Measurements from ENCODE around the gene RAD51B. TPM values are rescaled to one million over a fixed set of nuclear protein-coding genes. Genes with fewer than 3 reads are reported as not detected.

Gene RAD51B
- total RNA-seq, 2 donors from 2014 or later, result 31.1 to 67.3 TPM

DNA sequence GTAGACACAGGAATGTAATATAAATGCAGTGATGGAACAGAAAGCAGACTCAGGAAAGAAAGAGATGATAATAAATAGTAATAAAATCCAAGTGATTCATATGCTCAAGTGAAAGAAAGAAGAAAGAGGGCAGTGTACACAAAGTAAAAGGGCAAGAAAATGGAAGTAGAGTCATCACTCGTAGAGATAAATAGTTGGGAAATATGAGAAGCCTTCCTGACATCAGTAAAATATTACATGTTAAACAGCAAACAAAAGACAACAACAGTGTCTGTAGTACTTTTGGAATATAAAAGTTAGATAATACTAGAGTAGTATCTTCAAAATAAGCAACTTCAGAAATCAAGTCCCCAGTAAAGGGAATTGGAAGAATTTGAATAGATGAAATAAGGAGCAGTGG, 412.3 kb downstream of the RAD51B start:
- no peaks in the 10 kb centered on the region for H3K36me3 Mint-ChIP-seq
- H3K4me3 Mint-ChIP-seq, result no peak overlapping the region
- ATAC-seq, result no peak
- no peak overlapping the region for H3K27ac Mint-ChIP-seq
- no peaks in the 10 kb centered on the region for H3K4me1 Mint-ChIP-seq (ENCODE audit: low read depth in 2 of 2)
- no peaks in the 10 kb centered on the region for H3K27me3 Mint-ChIP-seq
- no peaks in the 10 kb centered on the region for H3K9me3 Mint-ChIP-seq
- DNase-seq (ENCODE audit: low spot score), result no peak

DNA sequence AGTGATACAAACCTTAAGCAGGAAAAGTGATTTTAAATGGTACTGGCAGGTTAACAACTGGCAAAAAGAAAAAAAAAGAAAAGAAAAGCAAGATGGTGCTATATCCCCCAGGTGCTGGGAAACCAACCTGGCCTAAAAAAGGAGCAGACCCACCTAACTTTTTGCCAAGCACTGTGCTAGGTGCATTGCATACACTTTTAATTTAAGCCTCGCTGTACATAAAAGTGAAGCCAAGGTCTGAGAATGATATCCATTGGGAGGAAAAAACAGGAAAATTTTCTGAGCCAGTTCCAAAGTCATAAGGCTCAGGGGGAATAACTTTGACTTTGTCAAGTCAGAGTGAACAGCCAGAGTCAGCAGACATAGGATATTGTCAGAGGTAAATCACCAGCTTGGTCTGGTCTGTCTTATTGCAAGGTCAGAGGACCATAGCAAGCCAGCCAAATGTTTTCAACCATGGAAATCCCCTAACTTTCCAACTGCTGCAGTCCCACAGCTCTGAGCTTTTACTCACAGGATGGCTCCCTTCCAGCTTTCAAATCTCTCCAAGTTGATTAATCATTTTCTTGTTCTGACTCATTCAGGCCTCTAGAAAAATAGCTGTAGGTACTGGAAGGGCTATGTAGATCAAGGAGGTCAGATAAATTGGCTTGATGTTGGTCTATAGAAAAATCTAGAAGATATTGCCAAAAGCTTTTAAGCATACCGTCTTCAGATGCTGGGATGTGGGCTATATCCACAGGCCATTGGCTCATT, 412.9 kb downstream of the RAD51B start:
- no peaks in the 10 kb centered on the region for H3K27me3 Mint-ChIP-seq
- H3K4me3 Mint-ChIP-seq, result no peak overlapping the region
- DNase-seq (ENCODE audit: low spot score) (peak; percentile 80), ATAC-seq (peak; percentile 92 to 95)
- no peak overlapping the region for H3K27ac Mint-ChIP-seq
- no peaks in the 10 kb centered on the region for H3K36me3 Mint-ChIP-seq
- no peaks in the 10 kb centered on the region for H3K4me1 Mint-ChIP-seq (ENCODE audit: low read depth in 2 of 2)
- H3K9me3 Mint-ChIP-seq, result no peaks in the 10 kb centered on the region

GRCh38 chr14:68233101-68233784, 413.7 kb downstream of the RAD51B start:
- H3K36me3 Mint-ChIP-seq, result no peaks in the 10 kb centered on the region
- DNase-seq (ENCODE audit: low spot score) (no peak), ATAC-seq (no peak)
- H3K27ac Mint-ChIP-seq, result no peak overlapping the region
- no peaks in the 10 kb centered on the region for H3K27me3 Mint-ChIP-seq
- no peaks in the 10 kb centered on the region for H3K4me1 Mint-ChIP-seq (ENCODE audit: low read depth in 2 of 2)
- H3K4me3 Mint-ChIP-seq, result no peak overlapping the region
- H3K9me3 Mint-ChIP-seq, result no peaks in the 10 kb centered on the region

DNA sequence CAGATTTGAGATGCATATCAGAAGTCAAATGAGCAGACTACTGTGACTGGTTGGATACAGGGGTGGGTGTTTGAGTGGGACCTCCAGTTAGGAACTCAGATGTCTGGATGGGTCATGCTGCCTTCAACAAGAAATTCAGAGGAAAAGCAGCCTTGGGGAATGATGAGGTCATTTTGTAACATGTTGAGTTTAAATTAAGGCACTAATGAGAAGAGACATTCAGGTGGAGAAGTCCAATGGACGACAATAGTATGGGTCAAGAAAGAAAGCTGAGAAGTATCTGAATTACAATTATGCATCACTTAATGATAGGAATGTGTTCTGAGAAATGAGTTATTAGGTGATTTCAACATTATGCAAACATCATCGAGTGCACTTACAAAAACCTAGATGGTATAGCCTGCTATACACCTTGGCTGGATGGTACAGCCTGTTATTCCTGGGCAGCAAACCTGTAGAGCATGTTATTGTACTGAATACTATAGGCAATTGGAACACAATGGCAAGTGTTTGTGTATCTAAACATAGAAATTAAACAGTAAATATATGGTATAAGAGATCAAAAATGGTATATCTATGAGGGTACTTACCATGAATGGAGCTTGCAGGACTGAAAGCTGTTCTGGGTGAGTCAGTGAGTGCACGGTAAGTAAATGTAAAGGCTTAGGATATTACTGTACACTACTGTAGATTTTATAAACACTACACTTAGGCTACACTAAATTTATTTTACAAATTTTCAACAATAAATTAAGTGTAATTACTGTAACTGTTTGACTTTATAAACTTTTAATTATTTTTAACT, 414.7 kb downstream of the RAD51B start:
- Mint-ChIP-seq H3K4me3 (no peak overlapping the region), H3K4me1 (ENCODE audit: low read depth in 2 of 2) (no peaks in the 10 kb centered on the region), H3K27ac (no peak overlapping the region), H3K36me3 (no peaks in the 10 kb centered on the region), H3K27me3 (no peaks in the 10 kb centered on the region), H3K9me3 (no peaks in the 10 kb centered on the region)
- DNase-seq (ENCODE audit: low spot score) (no peak), ATAC-seq (no peak)

GRCh38 chr14:68235011-68235410, 415.4 kb downstream of the RAD51B start:
- H3K36me3 Mint-ChIP-seq, result no peaks in the 10 kb centered on the region
- H3K27ac Mint-ChIP-seq, result no peak overlapping the region
- DNase-seq (ENCODE audit: low spot score) (no peak), ATAC-seq (no peak)
- H3K27me3 Mint-ChIP-seq, result no peaks in the 10 kb centered on the region
- peaks cover 0 to 2% of the 10 kb centered on the region in 2 donors for H3K4me1 Mint-ChIP-seq (ENCODE audit: low read depth in 2 of 2)
- no peaks in the 10 kb centered on the region for H3K9me3 Mint-ChIP-seq
- no peak overlapping the region for H3K4me3 Mint-ChIP-seq

DNA sequence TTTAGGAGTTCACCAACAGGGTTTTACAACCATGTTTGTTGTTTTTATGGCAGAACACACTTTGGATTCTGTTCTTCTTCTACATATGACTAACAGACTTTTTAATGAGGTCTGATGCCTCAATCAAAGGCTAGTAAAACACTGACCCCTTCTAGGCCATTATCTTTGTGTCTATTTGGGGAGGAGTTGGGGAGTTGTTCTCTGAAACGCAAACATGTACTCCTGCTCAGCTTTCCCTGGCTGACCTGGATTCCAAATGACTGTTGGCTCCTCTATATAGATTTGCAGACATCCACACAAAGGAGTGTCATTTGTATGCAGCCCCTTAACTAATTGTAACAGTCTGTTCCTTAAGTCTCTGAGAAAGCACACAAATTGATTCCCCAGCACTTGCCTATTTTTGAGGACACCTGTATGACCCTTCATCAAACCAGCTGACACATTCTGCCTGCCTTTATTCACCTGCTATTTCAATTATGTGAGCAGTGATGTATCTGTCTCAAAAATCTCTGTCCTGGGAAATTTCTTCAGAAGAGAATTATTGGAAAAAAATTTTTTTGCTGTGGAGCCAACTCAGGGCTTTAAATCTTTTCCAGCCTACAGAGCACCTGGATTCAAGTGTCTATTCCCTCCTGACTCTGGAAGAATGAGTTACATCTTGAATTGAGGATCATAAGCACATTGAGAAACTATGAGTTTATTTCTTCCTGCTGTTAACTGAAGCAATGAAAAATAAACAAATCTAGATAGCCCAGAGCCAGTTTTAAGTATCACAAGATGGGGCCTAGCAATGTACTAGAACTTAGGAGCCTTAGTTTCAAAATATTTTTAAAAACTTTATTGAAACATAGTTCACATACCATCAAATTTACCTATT, 417.2 kb downstream of the RAD51B start:
- Mint-ChIP-seq H3K4me1 (ENCODE audit: low read depth in 2 of 2) (peaks cover 0 to 2% of the 10 kb centered on the region in 2 donors), H3K27ac (no peak overlapping the region), H3K36me3 (no peaks in the 10 kb centered on the region), H3K27me3 (no peaks in the 10 kb centered on the region), H3K9me3 (no peaks in the 10 kb centered on the region), H3K4me3 (no peak overlapping the region)
- DNase-seq (ENCODE audit: low spot score) (no peak), ATAC-seq (no peak)

- ATAC-seq, result no peak
- H3K27ac Mint-ChIP-seq, result no peak overlapping the region
Measured at GRCh38 chr14:68238551-68238950, 419.0 kb downstream of the RAD51B start.

GRCh38 chr14:68238976-68239375, 419.4 kb downstream of the RAD51B start:
- Mint-ChIP-seq H3K27ac (peak overlapping the region in 1 of 2 donors; percentile 19), H3K4me1 (ENCODE audit: low read depth in 2 of 2) (peaks cover 6 to 9% of the 10 kb centered on the region in 2 donors), H3K4me3 (no peak overlapping the region), H3K27me3 (no peaks in the 10 kb centered on the region), H3K36me3 (no peaks in the 10 kb centered on the region), H3K9me3 (no peaks in the 10 kb centered on the region)
- no peak for DNase-seq (ENCODE audit: low spot score)
- no peak for ATAC-seq

More at GRCh38 chr14:68238551-68238950, 419.0 kb downstream of the RAD51B start:
- H3K36me3 Mint-ChIP-seq, result no peaks in the 10 kb centered on the region
- no peak for DNase-seq (ENCODE audit: low spot score)
- no peaks in the 10 kb centered on the region for H3K9me3 Mint-ChIP-seq
- no peaks in the 10 kb centered on the region for H3K27me3 Mint-ChIP-seq
- peaks cover 2 to 4% of the 10 kb centered on the region in 2 donors for H3K4me1 Mint-ChIP-seq (ENCODE audit: low read depth in 2 of 2)
- no peak overlapping the region for H3K4me3 Mint-ChIP-seq

- Mint-ChIP-seq H3K4me3 (no peak overlapping the region), H3K27ac (no peak overlapping the region), H3K9me3 (no peaks in the 10 kb centered on the region), H3K4me1 (ENCODE audit: low read depth in 2 of 2) (peaks cover 10 to 12% of the 10 kb centered on the region in 2 donors), H3K36me3 (no peaks in the 10 kb centered on the region), H3K27me3 (no peaks in the 10 kb centered on the region)
- ATAC-seq (no peak), DNase-seq (ENCODE audit: low spot score) (no peak)
Measured at GRCh38 chr14:68239988-68240771, 420.6 kb downstream of the RAD51B start.

- H3K4me1 Mint-ChIP-seq (ENCODE audit: low read depth in 2 of 2), result peaks cover 13 to 14% of the 10 kb centered on the region in 2 donors
- no peaks in the 10 kb centered on the region for H3K36me3 Mint-ChIP-seq
- no peak overlapping the region for H3K27ac Mint-ChIP-seq
Measured at GRCh38 chr14:68241862-68242487, 422.4 kb downstream of the RAD51B start.

GRCh38 chr14:68243450-68244010, 424.0 kb downstream of the RAD51B start:
- Mint-ChIP-seq H3K27me3 (no peaks in the 10 kb centered on the region), H3K4me1 (ENCODE audit: low read depth in 2 of 2) (peaks cover 24% of the 10 kb centered on the region in 2 donors)
- no peak for ATAC-seq

More at GRCh38 chr14:68241862-68242487, 422.4 kb downstream of the RAD51B start:
- no peak for DNase-seq (ENCODE audit: low spot score)
- no peak overlapping the region for H3K4me3 Mint-ChIP-seq
- no peak for ATAC-seq
- H3K27me3 Mint-ChIP-seq, result no peaks in the 10 kb centered on the region
- H3K9me3 Mint-ChIP-seq, result no peaks in the 10 kb centered on the region

More at GRCh38 chr14:68243450-68244010, 424.0 kb downstream of the RAD51B start:
- no peak overlapping the region for H3K4me3 Mint-ChIP-seq
- peak overlapping the region in 1 of 2 donors; percentile 27 for H3K27ac Mint-ChIP-seq
- H3K9me3 Mint-ChIP-seq, result no peaks in the 10 kb centered on the region
- H3K36me3 Mint-ChIP-seq, result no peaks in the 10 kb centered on the region
- no peak for DNase-seq (ENCODE audit: low spot score)
